Naive B cell (primary cell): ENCODE results near the gene SUOX. TPM values are rescaled to one million over a fixed set of nuclear protein-coding genes. Genes with fewer than 3 reads are reported as not detected.

Experiments
- ATAC-seq, 2 donors: fragments of 150-1000 bp; cut with Tn5 transposase; 2 replicates each; pipeline ENCODE4 v1.10.0; 2021; ENCODE audit warnings: low read depth in 2 of 2, mild to moderate bottlenecking in 2 of 2, moderate library complexity in 2 of 2
- DNase-seq: peaks from one replicate; pipeline ENCODE4 v3.0.0; 2022
- H3K27ac Mint-ChIP-seq, 6 donors: one replicate each; pipeline ENCODE4 v1.8.0; 2020 to 2022; ENCODE audit warnings: mild to moderate bottlenecking in 6 of 6, mixed read lengths in 6 of 6, moderate library complexity in 5 of 6, inconsistent platforms in 2 of 6
- H3K27me3 Mint-ChIP-seq, 3 donors: one replicate each; pipeline ENCODE4 v1.8.0; 2021 to 2022; ENCODE audit warnings: mixed read lengths in 3 of 3, mild to moderate bottlenecking in 1 of 3
- H3K36me3 Mint-ChIP-seq, 2 donors: one replicate each; pipeline ENCODE4 v1.8.0; 2020 to 2022; ENCODE audit warnings: mixed read lengths in 2 of 2, inconsistent platforms in 1 of 2, mild to moderate bottlenecking in 1 of 2
- H3K4me1 Mint-ChIP-seq, 3 donors: one replicate each; pipeline ENCODE4 v1.8.0; 2020 to 2022; ENCODE audit warnings: mixed read lengths in 3 of 3, inconsistent platforms in 1 of 3, mild to moderate bottlenecking in 1 of 3, moderate library complexity in 1 of 3
- H3K4me3 Mint-ChIP-seq, 8 donors: one replicate each; pipeline ENCODE4 v1.8.0; 2020 to 2022; ENCODE audit warnings: mild to moderate bottlenecking in 8 of 8, mixed read lengths in 8 of 8, moderate library complexity in 8 of 8, inconsistent platforms in 2 of 8
- H3K9me3 Mint-ChIP-seq, 7 donors: one replicate each; pipeline ENCODE4 v1.8.0; 2020 to 2022; ENCODE audit warnings: mixed read lengths in 7 of 7, mild to moderate bottlenecking in 5 of 7, inconsistent platforms in 2 of 7, moderate library complexity in 1 of 7
- polyA plus RNA-seq, 6 donors: library from polyadenylated mRNA; unstranded; fragments of 300-500 nt; fragmentation: Illumina TruSeq; gene quantifications; one replicate each; pipeline ENCODE4 v1.2.3, GENCODE V29; 2021; ENCODE audit warnings: low read depth in 6 of 6

The SUOX gene
- polyA plus RNA-seq, 6 donors from 2014 or later, result 0.18 to 0.58 (median 0.31) TPM; not detected in 2

DNA sequence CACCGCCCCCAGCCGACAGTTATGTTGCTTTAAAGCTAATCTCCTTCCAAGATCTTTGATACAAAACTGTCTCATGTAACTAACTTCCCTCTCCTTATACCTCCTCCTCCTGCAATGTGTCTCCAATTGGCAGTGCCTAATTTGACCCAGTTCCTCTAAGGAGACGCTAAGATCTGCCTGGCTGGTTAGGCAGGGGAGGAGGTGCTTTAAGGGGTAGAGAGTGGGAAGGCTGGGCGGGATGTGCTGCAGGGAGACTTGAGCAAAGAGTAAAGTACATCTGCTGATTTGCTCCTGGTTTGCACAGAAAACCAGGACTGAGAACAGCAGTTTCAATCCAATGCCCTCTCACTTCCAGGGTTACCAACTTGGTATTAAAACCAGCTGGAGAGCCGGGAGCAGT lies 16.4 kb downstream of the SUOX start:
- Mint-ChIP-seq H3K27ac (no peak overlapping the region), H3K36me3 (peaks cover 0 to 5% of the 10 kb centered on the region in 2 donors), H3K27me3 (no peaks in the 10 kb centered on the region), H3K4me3 (peak overlapping the region in 2 of 8 donors; percentile 33 to 56), H3K9me3 (no peaks in the 10 kb centered on the region), H3K4me1 (peaks cover 4 to 5% (median 5%) of the 10 kb centered on the region in 3 donors)
- no peak for DNase-seq
- ATAC-seq, result no peak

GRCh38 chr12:56014205-56014604 lies 17.1 kb downstream of the SUOX start:
- no peaks in the 10 kb centered on the region for H3K4me1 Mint-ChIP-seq
- no peak overlapping the region for H3K4me3 Mint-ChIP-seq
- ATAC-seq, result no peak
- peak overlapping the region in 1 of 6 donors; percentile 4 for H3K27ac Mint-ChIP-seq
- DNase-seq, result no peak
- no peaks in the 10 kb centered on the region for H3K9me3 Mint-ChIP-seq
- H3K27me3 Mint-ChIP-seq, result no peaks in the 10 kb centered on the region
- peaks cover 0 to 5% of the 10 kb centered on the region in 2 donors for H3K36me3 Mint-ChIP-seq

- ATAC-seq, result no peak
Measured at GRCh38 chr12:56017181-56017580, 20.1 kb downstream of the SUOX start.

DNA sequence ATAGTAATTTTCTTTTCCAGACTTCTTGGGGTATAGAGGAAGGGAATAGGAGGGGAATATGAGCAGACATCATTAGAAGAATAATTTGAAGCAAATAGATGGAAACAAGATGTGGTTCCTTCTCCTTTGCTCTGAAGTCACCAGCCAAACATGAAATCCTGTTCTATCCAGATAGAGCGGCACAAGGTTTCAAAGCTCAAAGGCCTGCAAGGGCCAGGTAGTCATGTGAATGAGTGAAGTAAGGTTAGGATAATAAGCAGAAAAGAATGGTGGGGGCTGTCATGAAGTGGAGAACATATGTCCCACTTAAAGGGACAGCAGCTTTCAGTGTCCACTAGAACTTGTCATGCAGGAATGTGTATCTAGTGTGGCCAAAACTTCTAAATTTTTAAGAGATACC lies 21.3 kb downstream of the SUOX start:
- Mint-ChIP-seq H3K4me3 (no peak overlapping the region), H3K27ac (peak overlapping the region in 1 of 6 donors; percentile 43), H3K36me3 (peaks cover 0 to 5% of the 10 kb centered on the region in 2 donors), H3K4me1 (peaks cover 12 to 21% (median 15%) of the 10 kb centered on the region in 3 donors), H3K27me3 (peaks cover 0 to 8% (median 0%) of the 10 kb centered on the region in 3 donors), H3K9me3 (no peaks in the 10 kb centered on the region)
- no peak for ATAC-seq
- DNase-seq, result no peak

More at GRCh38 chr12:56017181-56017580, 20.1 kb downstream of the SUOX start:
- Mint-ChIP-seq H3K9me3 (no peaks in the 10 kb centered on the region), H3K4me1 (peaks cover 12 to 19% (median 15%) of the 10 kb centered on the region in 3 donors), H3K27me3 (peaks cover 0 to 8% (median 0%) of the 10 kb centered on the region in 3 donors), H3K36me3 (peaks cover 0 to 5% of the 10 kb centered on the region in 2 donors), H3K27ac (no peak overlapping the region), H3K4me3 (no peak overlapping the region)
- no peak for DNase-seq

GRCh38 chr12:56020423-56021184 lies 23.5 kb downstream of the SUOX start, which contains the start of gene IKZF4:
Gene IKZF4, plus strand, starts transcription at chr12:56021043. Its CDS starts 451 bp downstream, at chr12:56021494.
- Mint-ChIP-seq H3K4me1 (peaks cover 12 to 21% (median 15%) of the 10 kb centered on the region in 3 donors), H3K27me3 (peaks cover 0 to 8% (median 0%) of the 10 kb centered on the region in 3 donors)

DNA sequence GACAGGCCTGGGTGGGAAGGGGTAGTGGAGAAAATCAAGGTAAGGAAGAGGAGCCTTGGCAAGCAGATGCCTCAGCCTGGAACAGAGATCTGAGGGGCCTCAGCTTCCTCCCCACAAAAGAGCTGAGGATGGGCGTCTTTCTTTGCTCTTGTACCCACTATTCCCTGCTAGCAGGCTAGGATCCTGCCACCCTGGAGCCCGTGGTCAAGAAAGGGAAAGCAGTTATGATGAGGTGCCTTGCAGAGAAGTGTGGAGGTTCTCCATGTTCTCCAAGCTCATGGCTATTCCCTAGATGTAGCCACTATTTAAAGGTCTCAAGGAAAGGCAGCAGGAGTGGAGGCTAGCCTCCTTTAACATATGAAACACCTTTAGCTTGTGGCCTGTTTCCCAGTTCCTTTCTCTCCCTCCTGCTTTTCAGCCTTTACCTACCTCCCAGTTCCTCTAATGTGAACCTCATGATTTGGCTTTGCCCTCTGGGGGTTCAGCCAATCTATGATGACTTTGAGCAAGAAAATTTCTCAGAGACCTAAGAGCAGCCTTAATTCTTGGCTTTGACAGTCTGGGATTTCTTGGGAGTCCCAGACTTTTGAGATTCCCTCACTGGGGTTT lies 24.9 kb downstream of the SUOX start:
- peak overlapping the region in 4 of 6 donors; percentile 24 to 84 (median 54) for H3K27ac Mint-ChIP-seq
- peaks cover 12 to 21% (median 15%) of the 10 kb centered on the region in 3 donors for H3K4me1 Mint-ChIP-seq
- ATAC-seq, result no peak

More at GRCh38 chr12:56020423-56021184, 23.5 kb downstream of the SUOX start, which contains the start of gene IKZF4:
- H3K27ac Mint-ChIP-seq, result peak within 1 kb of the TSS in 4 of 6 donors; percentile 82 to 93 (median 86)
- no peaks in the 10 kb centered on the region for H3K9me3 Mint-ChIP-seq
- H3K36me3 Mint-ChIP-seq, result peaks cover 0 to 5% of the 10 kb centered on the region in 2 donors
- ATAC-seq (peak; percentile 73 to 78), DNase-seq (no peak)
- peak within 1 kb of the TSS; percentile 57 to 88 (median 80) for H3K4me3 Mint-ChIP-seq

GRCh38 chr12:56028511-56029165 lies 31.6 kb downstream of the SUOX start:
- no peak overlapping the region for H3K4me3 Mint-ChIP-seq
- H3K9me3 Mint-ChIP-seq, result no peaks in the 10 kb centered on the region
- ATAC-seq (no peak), DNase-seq (no peak)
- H3K27ac Mint-ChIP-seq, result no peak overlapping the region
- no peaks in the 10 kb centered on the region for H3K4me1 Mint-ChIP-seq
- no peaks in the 10 kb centered on the region for H3K27me3 Mint-ChIP-seq
- no peaks in the 10 kb centered on the region for H3K36me3 Mint-ChIP-seq

More for the DNA sequence above, 24.9 kb downstream of the SUOX start:
- Mint-ChIP-seq H3K4me3 (peak overlapping the region in 6 of 8 donors; percentile 68 to 88 (median 81)), H3K27me3 (peaks cover 0 to 8% (median 0%) of the 10 kb centered on the region in 3 donors), H3K36me3 (peaks cover 0 to 5% of the 10 kb centered on the region in 2 donors), H3K9me3 (no peaks in the 10 kb centered on the region)
- DNase-seq, result no peak

- Mint-ChIP-seq H3K36me3 (no peaks in the 10 kb centered on the region), H3K27me3 (no peaks in the 10 kb centered on the region)
Measured at GRCh38 chr12:56029166-56029519, 32.1 kb downstream of the SUOX start.

DNA sequence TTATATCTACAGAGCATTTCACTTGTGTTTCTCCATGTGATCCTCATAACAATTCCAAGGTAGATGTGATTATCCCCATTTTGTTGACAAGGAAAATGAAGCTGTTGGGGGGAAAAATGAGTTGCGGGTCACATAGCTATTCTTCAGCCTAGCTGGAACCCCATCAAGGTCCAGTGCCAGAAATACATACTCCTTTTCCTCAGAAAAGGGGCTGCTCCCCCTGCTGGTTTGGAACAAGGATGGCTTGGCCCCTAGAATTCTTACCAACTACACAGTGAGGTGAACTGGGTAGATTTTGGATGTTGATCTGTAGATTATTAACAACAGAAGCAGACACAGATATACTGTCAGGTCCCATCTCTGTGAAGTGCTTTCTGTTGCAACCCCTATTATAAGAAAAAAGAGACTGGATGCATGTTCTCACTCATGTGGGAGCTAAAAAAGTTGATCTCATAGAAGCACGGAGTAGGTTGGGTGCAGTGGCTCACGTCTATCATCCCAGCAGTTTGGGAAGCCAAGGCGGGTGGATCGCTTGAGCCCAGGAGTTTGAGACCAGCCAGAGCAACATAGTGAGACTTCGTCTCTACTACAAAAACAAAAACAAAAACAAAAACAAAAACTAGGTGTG lies 32.7 kb downstream of the SUOX start:
- H3K36me3 Mint-ChIP-seq, result no peaks in the 10 kb centered on the region
- no peaks in the 10 kb centered on the region for H3K4me1 Mint-ChIP-seq
- no peaks in the 10 kb centered on the region for H3K9me3 Mint-ChIP-seq
- ATAC-seq, result peak; percentile 34 to 67
- H3K27ac Mint-ChIP-seq, result no peak overlapping the region
- no peak overlapping the region for H3K4me3 Mint-ChIP-seq
- no peaks in the 10 kb centered on the region for H3K27me3 Mint-ChIP-seq
- DNase-seq, result peak; percentile 41

More at GRCh38 chr12:56029166-56029519, 32.1 kb downstream of the SUOX start:
- Mint-ChIP-seq H3K27ac (no peak overlapping the region), H3K4me1 (no peaks in the 10 kb centered on the region), H3K4me3 (no peak overlapping the region), H3K9me3 (no peaks in the 10 kb centered on the region)
- ATAC-seq (no peak), DNase-seq (no peak)

- no peaks in the 10 kb centered on the region for H3K4me1 Mint-ChIP-seq
- peaks cover 2 to 10% of the 10 kb centered on the region in 2 donors for H3K36me3 Mint-ChIP-seq
- H3K9me3 Mint-ChIP-seq, result no peaks in the 10 kb centered on the region
- H3K27ac Mint-ChIP-seq, result peak overlapping the region in 1 of 6 donors; percentile 0
- ATAC-seq (no peak), DNase-seq (no peak)
- H3K4me3 Mint-ChIP-seq, result no peak overlapping the region
- H3K27me3 Mint-ChIP-seq, result no peaks in the 10 kb centered on the region
Measured at GRCh38 chr12:56031987-56032386, 34.9 kb downstream of the SUOX start.

DNA sequence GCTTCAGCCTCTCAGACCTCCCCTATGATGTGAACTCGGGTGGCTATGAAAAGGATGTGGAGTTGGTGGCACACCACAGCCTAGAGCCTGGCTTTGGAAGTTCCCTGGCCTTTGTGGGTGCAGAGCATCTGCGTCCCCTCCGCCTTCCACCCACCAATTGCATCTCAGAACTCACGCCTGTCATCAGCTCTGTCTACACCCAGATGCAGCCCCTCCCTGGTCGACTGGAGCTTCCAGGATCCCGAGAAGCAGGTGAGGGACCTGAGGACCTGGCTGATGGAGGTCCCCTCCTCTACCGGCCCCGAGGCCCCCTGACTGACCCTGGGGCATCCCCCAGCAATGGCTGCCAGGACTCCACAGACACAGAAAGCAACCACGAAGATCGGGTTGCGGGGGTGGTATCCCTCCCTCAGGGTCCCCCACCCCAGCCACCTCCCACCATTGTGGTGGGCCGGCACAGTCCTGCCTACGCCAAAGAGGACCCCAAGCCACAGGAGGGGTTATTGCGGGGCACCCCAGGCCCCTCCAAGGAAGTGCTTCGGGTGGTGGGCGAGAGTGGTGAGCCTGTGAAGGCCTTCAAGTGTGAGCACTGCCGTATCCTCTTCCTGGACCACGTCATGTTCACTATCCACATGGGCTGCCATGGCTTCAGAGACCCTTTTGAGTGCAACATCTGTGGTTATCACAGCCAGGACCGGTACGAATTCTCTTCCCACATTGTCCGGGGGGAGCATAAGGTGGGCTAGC lies 37.7 kb downstream of the SUOX start:
- Mint-ChIP-seq H3K27me3 (no peaks in the 10 kb centered on the region), H3K4me1 (no peaks in the 10 kb centered on the region), H3K9me3 (no peaks in the 10 kb centered on the region), H3K4me3 (no peak overlapping the region), H3K27ac (peak overlapping the region in 2 of 6 donors; percentile 47 to 82), H3K36me3 (peaks cover 3 to 10% of the 10 kb centered on the region in 2 donors)
- no peak for DNase-seq
- ATAC-seq, result no peak

- no peak for ATAC-seq
- Mint-ChIP-seq H3K36me3 (peaks cover 8 to 16% of the 10 kb centered on the region in 2 donors), H3K27ac (no peak overlapping the region), H3K9me3 (no peaks in the 10 kb centered on the region), H3K4me3 (no peak overlapping the region), H3K27me3 (no peaks in the 10 kb centered on the region), H3K4me1 (peaks cover 5 to 13% (median 7%) of the 10 kb centered on the region in 3 donors)
- no peak for DNase-seq
Measured at GRCh38 chr12:56037161-56037560, 40.1 kb downstream of the SUOX start.
